K562 (cell line): Measurements from ENCODE around the gene DCAF4. TPM values are rescaled to one million over a fixed set of nuclear protein-coding genes. Genes with fewer than 3 reads are reported as not detected.
A peak's percentile ranks its signal among the peaks of the same experiment; 100 is the strongest.

ENCODE experiments used
- ARID1B ChIP-seq: fragments of 450-650 bp; IDR thresholded peaks from 2 replicates; pipeline ENCODE4 v1.6.1; 2016; ENCODE audit warnings: antibody characterized with exemption, mild to moderate bottlenecking, inconsistent platforms
- COPS2 ChIP-seq: fragments of 450-650 bp; conservative IDR thresholded peaks from 2 replicates; pipeline ENCODE4 v1.6.1; 2016; ENCODE audit warnings: mild to moderate bottlenecking, moderate library complexity
- CSDE1 ChIP-seq, 2 experiments: fragments of 450-650 bp; IDR thresholded peaks; 2 replicates each; pipeline ENCODE4 v1.6.1; 2016; ENCODE audit warnings: mild to moderate bottlenecking in 1 of 2
- DDX20 ChIP-seq: fragments of 450-650 bp; IDR thresholded peaks from 2 replicates; pipeline ENCODE4 v1.6.1; 2016; ENCODE audit warnings: missing genetic modification characterization, low read depth, mild to moderate bottlenecking, missing compliant biosample characterization, moderate library complexity
- ETV6 ChIP-seq, 3 experiments: fragments of 150-350 bp in 1 of 3; sonication (generic) in 1 of 3; formaldehyde crosslinking in 1 of 3; IDR thresholded peaks; 2 replicates each; pipeline versions ENCODE4 v1.6.1 to v1.8.0; 2014 to 2022; ENCODE audit warnings: borderline replicate concordance in 2 of 3, low read depth in 2 of 3, antibody characterized with exemption in 1 of 3, low read length in 1 of 3, mild to moderate bottlenecking in 1 of 3, missing genetic modification reagents in 1 of 3
- EZH2 ChIP-seq: IDR thresholded peaks from 2 replicates; pipeline ENCODE4 v1.6.1; 2012; ENCODE audit warnings: low read depth, mild to moderate bottlenecking, inconsistent platforms, low read length, borderline replicate concordance
- GATAD2A ChIP-seq: fragments of 450-650 bp; IDR thresholded peaks from 2 replicates; pipeline ENCODE4 v1.6.1; 2017
- LEF1 ChIP-seq: fragments of 450-650 bp; IDR thresholded peaks from 2 replicates; pipeline ENCODE4 v1.6.1; 2016; ENCODE audit warnings: mild to moderate bottlenecking
- MTA3 ChIP-seq: fragments of 450-650 bp; formaldehyde crosslinking; IDR thresholded peaks from 2 replicates; pipeline ENCODE4 v1.6.1; 2017; ENCODE audit warnings: mild to moderate bottlenecking, borderline replicate concordance
- PRDM10 ChIP-seq: fragments of 450-650 bp; IDR thresholded peaks from 2 replicates; pipeline ENCODE4 v1.6.1; 2018; ENCODE audit not compliant: partially characterized antibody
- PTTG1 ChIP-seq: fragments of 450-650 bp; IDR thresholded peaks from 2 replicates; pipeline ENCODE4 v1.6.1; 2016; ENCODE audit warnings: low read depth, mild to moderate bottlenecking, missing genetic modification characterization, missing compliant biosample characterization
- SRSF1 ChIP-seq: fragments of 200-400 bp; formaldehyde crosslinking; IDR thresholded peaks from 2 replicates; pipeline ENCODE4 v1.6.1; 2017; ENCODE audit warnings: mild to moderate bottlenecking, low read depth, low read length, moderate library complexity
- TAF1 ChIP-seq: IDR thresholded peaks from 2 replicates; pipeline ENCODE4 v1.6.1; 2011; ENCODE audit warnings: mild to moderate bottlenecking, low read length, moderate library complexity; ENCODE audit not compliant: insufficient read depth, control insufficient read depth, severe bottlenecking; ENCODE audit errors: extremely low read depth
- TFAM ChIP-seq: fragments of 250-450 bp; sonication (Bioruptor Pico); conservative IDR thresholded peaks from 2 replicates; pipeline ENCODE4 v1.5.0; 2021; ENCODE audit warnings: mild to moderate bottlenecking, moderate library complexity
- VEZF1 ChIP-seq: fragments of 200-800 bp; sonication (Bioruptor generic); IDR thresholded peaks from 2 replicates; pipeline ENCODE4 v1.6.1; 2017; ENCODE audit warnings: missing genetic modification characterization, missing compliant biosample characterization
- ZNF143 ChIP-seq: sonication (generic); formaldehyde crosslinking; IDR thresholded peaks from 2 replicates; pipeline ENCODE4 v1.9.0; 2022; ENCODE audit warnings: mild to moderate bottlenecking, missing genetic modification reagents
- ZNF217 ChIP-seq: sonication (generic); formaldehyde crosslinking; IDR thresholded peaks from 2 replicates; pipeline ENCODE4 v1.8.0; 2022; ENCODE audit warnings: mild to moderate bottlenecking, missing genetic modification reagents
- ZNF311 ChIP-seq: fragments of 250-450 bp; sonication (Bioruptor Pico); IDR thresholded peaks from 2 replicates; pipeline ENCODE4 v1.4.0; 2020; ENCODE audit warnings: mild to moderate bottlenecking, moderate library complexity
- ZNF707 ChIP-seq: fragments of 250-450 bp; sonication (Bioruptor Pico); conservative IDR thresholded peaks from 2 replicates; pipeline ENCODE4 v1.8.0; 2022; ENCODE audit warnings: inconsistent platforms, mild to moderate bottlenecking, moderate library complexity
- polyA plus RNA-seq, 8 experiments: library from polyadenylated mRNA; depleted of rRNA in 4 of 8; stranded (reverse) in 5 of 8; unstranded in 3 of 8; fragments of >200 nt; fragmentation: Nextera tagmentation in 2 of 8; fragmentation: Illumina TruSeq in 1 of 8; extraction: Ambion mirVana in 2 of 8; extraction: Trizol in 1 of 8; gene quantifications; 2 replicates each; pipeline versions ENCODE4 v1.2.1 to v1.2.3, GENCODE V29; 2011 to 2014; ENCODE audit warnings: inconsistent platforms in 1 of 8, missing spikeins in 1 of 8
- total RNA-seq, 7 experiments: library from RNA; depleted of rRNA in 6 of 7; stranded (reverse); fragments of >200 nt in 6 of 7; fragmentation: Illumina TruSeq in 2 of 7; extraction: Trizol in 2 of 7; gene quantifications; 2 replicates each; pipeline versions ENCODE4 v1.2.1 to v1.2.3, GENCODE V29; 2011 to 2021; ENCODE audit warnings: low replicate concordance in 1 of 7
- TF ChIP-seq, protein P1 (sequence below): fragments of 450-650 bp; formaldehyde crosslinking; IDR thresholded peaks from 2 replicates; pipeline ENCODE4 v1.4.0; 2020; ENCODE audit warnings: mild to moderate bottlenecking, mixed read lengths

The DCAF4 gene
- total and polyA plus RNA-seq, 9 of the 15 experiments (the other 6 are each of a cell fraction or from before 2014, with no cell fraction given): 2.7 to 49.2 (median 22.9) TPM

- TF ChIP-seq ETV6 (IDR thresholded peaks at IDR 0.05; ENCODE audit: borderline replicate concordance in 1 of 2, low read depth in 2 of 2, low read length in 1 of 2) (no peak), ETV6 (CRISPR knock-in tag; IDR thresholded peaks at IDR 0.05; ENCODE audit: borderline replicate concordance) (no peak), COPS2 (no peak), GATAD2A (no peak), TAF1 (no peak), SRSF1 (no peak), ARID1B (peak; percentile 37; the same call in 1 of the 2 replicates), ZNF311 (no peak), ZNF217 (no peak), TFAM (CRISPR knock-in tag) (no peak), PRDM10 (peak; percentile 69), MTA3 (peak; percentile 38; the same call in 1 of the 2 replicates), CSDE1 (IDR thresholded peaks at IDR 0.05) (no peak), ZNF707 (CRISPR knock-in tag) (no peak), ZNF143 (CRISPR knock-in tag) (no peak), DDX20 (tag) (no peak), EZH2 (no peak), PTTG1 (tag) (no peak), LEF1 (no peak), VEZF1 (CRISPR knock-in tag) (peak; percentile 31; the same call in 1 of the 2 replicates)
- TF ChIP-seq, protein P1, sequence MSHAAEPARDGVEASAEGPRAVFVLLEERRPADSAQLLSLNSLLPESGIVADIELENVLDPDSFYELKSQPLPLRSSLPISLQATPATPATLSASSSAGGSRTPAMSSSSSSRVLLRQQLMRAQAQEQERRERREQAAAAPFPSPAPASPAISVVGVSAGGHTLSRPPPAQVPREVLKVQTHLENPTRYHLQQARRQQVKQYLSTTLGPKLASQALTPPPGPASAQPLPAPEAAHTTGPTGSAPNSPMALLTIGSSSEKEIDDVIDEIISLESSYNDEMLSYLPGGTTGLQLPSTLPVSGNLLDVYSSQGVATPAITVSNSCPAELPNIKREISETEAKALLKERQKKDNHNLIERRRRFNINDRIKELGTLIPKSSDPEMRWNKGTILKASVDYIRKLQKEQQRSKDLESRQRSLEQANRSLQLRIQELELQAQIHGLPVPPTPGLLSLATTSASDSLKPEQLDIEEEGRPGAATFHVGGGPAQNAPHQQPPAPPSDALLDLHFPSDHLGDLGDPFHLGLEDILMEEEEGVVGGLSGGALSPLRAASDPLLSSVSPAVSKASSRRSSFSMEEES (CRISPR knock-in tag): no peak
Measured at GRCh38 chr14:72894623-72895378, 31.5 kb upstream of the DCAF4 start (continued).
